ENCODE data around the gene COG8. TPM values are rescaled to one million over a fixed set of nuclear protein-coding genes. Genes with fewer than 3 reads are reported as not detected.

The COG8 gene
- total RNA-seq, 4 donors from 2014 or later = 26.8 to 50.6 (median 39.4) TPM

DNA sequence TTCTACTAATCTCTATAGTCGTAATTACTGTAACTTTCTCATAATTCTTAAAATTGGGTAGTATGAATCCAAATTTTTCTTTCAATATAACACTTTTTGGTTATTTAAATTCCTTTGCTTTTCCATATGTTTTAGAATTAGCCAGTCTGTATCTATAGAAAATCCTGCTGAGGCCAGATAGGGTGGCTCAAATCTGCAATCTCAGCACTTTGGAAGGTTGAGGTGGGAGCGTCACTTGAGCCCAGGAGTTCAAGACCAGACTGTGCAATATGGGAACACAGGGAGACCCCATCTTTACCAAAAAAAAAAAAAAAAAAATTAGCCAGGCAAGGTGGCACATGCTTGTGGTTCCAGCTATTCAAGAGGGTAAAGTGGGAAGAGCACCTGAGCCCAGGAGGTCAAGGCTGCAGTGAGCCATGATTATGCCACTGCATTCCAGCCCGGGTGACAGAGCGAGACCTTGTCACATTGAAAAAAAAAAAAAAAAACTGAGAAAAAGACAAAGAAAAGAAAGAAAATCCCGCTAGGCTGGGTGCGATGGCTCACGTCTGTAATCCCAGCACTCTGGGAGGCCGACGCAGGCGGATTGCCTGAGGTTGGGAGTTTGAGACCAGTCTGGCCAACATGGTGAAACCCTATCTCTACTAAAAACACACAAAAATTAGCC is 37.2 kb upstream of the COG8 start:
- DNase-seq (ENCODE audit: low spot score) (no peak), ATAC-seq (ENCODE audit: low FRiP score) (no peak)
- TF ChIP-seq, protein P1, sequence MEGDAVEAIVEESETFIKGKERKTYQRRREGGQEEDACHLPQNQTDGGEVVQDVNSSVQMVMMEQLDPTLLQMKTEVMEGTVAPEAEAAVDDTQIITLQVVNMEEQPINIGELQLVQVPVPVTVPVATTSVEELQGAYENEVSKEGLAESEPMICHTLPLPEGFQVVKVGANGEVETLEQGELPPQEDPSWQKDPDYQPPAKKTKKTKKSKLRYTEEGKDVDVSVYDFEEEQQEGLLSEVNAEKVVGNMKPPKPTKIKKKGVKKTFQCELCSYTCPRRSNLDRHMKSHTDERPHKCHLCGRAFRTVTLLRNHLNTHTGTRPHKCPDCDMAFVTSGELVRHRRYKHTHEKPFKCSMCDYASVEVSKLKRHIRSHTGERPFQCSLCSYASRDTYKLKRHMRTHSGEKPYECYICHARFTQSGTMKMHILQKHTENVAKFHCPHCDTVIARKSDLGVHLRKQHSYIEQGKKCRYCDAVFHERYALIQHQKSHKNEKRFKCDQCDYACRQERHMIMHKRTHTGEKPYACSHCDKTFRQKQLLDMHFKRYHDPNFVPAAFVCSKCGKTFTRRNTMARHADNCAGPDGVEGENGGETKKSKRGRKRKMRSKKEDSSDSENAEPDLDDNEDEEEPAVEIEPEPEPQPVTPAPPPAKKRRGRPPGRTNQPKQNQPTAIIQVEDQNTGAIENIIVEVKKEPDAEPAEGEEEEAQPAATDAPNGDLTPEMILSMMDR (IDR thresholded peaks at IDR 0.05) = no peak

DNA sequence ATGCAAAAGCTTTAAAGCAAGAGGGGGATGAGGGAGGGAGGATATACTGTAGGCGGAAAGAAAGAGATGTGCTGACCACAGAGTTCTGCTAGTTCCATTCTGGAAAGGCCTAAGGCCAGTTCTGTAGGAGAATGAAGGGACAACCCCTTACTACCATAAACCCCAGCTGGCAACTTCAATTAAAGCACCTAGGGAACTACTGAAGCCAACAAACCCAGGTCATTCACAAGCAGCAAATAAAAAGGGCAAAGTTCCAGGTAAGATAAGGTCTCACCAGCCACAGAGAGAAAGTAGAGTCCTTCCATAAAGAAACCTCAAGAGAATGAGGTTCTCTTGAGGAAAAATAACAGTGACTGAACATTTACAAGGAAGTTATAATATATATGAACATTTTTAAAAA is 33.7 kb upstream of the COG8 start:
- ATAC-seq (ENCODE audit: low FRiP score) = no peak
- no peak for DNase-seq (ENCODE audit: low spot score)
- TF ChIP-seq, protein P1 (IDR thresholded peaks at IDR 0.05) = no peak

- DNase-seq (ENCODE audit: low spot score) = no peak
- TF ChIP-seq, protein P1 (IDR thresholded peaks at IDR 0.05) = no peak
Measured at GRCh38 chr16:69371564-69371963, 32.2 kb upstream of the COG8 start.

GRCh38 chr16:69368866-69369265 is 29.5 kb upstream of the COG8 start:
- no peak for ATAC-seq (ENCODE audit: low FRiP score)
- DNase-seq (ENCODE audit: low spot score) = no peak
- TF ChIP-seq, protein P1 (IDR thresholded peaks at IDR 0.05) = no peak

More at GRCh38 chr16:69371564-69371963, 32.2 kb upstream of the COG8 start:
- no peak for ATAC-seq (ENCODE audit: low FRiP score)

DNA sequence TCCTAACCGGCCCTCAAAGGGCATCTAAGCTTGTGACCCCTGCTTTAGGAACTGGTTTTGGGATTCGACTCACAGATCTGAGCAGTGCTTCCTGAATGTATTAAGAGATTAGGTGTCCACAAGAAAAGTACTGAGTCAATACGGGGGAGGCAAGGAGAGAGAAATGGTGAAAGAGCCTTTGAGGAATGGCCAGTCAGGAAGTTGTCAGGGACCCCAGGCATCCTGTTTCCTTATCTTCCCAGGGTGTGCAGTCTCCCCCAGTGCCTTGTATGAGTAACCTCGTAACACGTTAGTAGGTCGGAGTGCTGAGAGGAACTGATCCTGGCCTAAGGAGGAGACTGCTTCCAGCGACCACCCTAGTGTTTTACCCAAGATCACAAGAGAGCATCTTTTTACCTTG is 28.6 kb upstream of the COG8 start:
- TF ChIP-seq, protein P1 (IDR thresholded peaks at IDR 0.05) = no peak
- DNase-seq (ENCODE audit: low spot score) (no peak), ATAC-seq (ENCODE audit: low FRiP score) (peak; percentile 53)

- DNase-seq (ENCODE audit: low spot score) = no peak
- ATAC-seq (ENCODE audit: low FRiP score) = no peak
- TF ChIP-seq, protein P1 (IDR thresholded peaks at IDR 0.05) = no peak
Measured at GRCh38 chr16:69366431-69366830, 27.1 kb upstream of the COG8 start.

GRCh38 chr16:69365901-69366300 is 26.5 kb upstream of the COG8 start:
- TF ChIP-seq, protein P1 (IDR thresholded peaks at IDR 0.05) = no peak

More at GRCh38 chr16:69365901-69366300, 26.5 kb upstream of the COG8 start:
- no peak for DNase-seq (ENCODE audit: low spot score)
- no peak for ATAC-seq (ENCODE audit: low FRiP score)
